Prostate gland (tissue), 2 donors: ENCODE results near the gene CEP250.
A peak's percentile ranks its signal among the peaks of the same experiment; 100 is the strongest.

Experiments used
- CTCF ChIP-seq, 4 experiments: fragments of 200-600 bp in 2 of 4; fragments of 450-650 bp in 2 of 4; sonication (generic) in 2 of 4; IDR thresholded peaks; 1 replicate in 3 of 4; 2 replicates in 1 of 4; pipeline ENCODE4 v1.5.1; 2016 to 2019; ENCODE audit warnings: antibody characterized with exemption in 4 of 4, mild to moderate bottlenecking in 2 of 4, moderate library complexity in 2 of 4
- POLR2A ChIP-seq: fragments of 450-650 bp; IDR thresholded peaks from one replicate; pipeline ENCODE4 v1.6.1; 2016; ENCODE audit warnings: antibody characterized with exemption, mild to moderate bottlenecking
- POLR2AphosphoS5 ChIP-seq: sonication (generic); formaldehyde crosslinking; IDR thresholded peaks from one replicate; pipeline ENCODE4 v1.6.1; 2017; ENCODE audit warnings: antibody characterized with exemption

- TF ChIP-seq POLR2AphosphoS5 (no peak), CTCF (IDR thresholded peaks at IDR 0.05) (peak in 3 of 4 experiments; percentile 40 to 58 (median 51)), POLR2A (no peak)
Observed at GRCh38 chr20:35511814-35512420, 56.5 kb downstream of the CEP250 start.
